ENCODE data around the gene TTPAL.

Gene TTPAL

GRCh38 chr20:44442298-44443070, 33.2 kb upstream of the TTPAL start:
- no peak for FAIRE-seq

DNA sequence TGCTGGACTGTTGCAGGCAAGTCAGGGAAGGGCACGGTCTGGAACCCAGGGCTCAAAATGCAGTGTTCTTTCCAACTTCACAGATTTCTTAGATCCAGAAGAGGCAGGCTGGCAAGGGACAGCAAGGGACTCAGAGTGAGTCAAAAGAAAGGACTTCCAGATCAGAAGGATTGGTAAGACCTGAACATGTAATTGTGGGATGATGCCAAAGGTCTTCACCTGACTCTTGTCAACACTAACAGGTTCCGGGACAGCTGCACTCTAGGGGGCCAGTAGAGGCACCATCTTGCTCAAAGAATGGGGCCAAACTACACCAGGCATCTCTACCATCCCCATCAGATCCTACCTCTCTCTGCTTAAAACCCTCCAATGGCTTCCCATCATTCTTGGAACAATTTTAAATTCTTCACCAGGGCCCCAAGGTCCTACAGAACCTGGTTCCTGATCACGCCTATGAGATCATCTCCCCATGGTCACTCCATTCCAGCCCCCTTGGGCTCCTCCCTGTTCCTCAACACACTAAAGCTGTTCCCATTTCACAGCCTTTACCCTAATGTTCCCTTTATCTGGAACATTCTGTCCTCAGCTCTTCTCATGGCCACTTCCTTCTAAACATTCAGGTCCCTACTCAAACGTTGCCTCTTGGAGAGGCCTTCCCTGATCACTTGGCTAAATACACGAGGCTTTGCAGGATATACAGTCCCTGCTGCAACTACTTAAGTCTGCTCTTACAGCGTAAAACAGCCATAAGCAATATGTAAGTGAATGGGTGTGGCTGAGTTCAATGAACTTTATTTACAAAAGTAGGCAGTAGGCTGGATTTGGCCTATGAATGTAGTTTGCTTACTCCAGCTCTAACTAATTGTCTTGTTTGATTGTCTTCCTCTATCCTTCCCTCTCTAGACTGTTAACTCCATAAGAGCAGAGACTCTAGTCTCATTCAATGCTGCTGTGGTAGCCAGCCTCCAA, 29.6 kb upstream of the TTPAL start:
- no peak for FAIRE-seq

GRCh38 chr20:44447827-44448419, 27.8 kb upstream of the TTPAL start:
- FAIRE-seq = no peak

DNA sequence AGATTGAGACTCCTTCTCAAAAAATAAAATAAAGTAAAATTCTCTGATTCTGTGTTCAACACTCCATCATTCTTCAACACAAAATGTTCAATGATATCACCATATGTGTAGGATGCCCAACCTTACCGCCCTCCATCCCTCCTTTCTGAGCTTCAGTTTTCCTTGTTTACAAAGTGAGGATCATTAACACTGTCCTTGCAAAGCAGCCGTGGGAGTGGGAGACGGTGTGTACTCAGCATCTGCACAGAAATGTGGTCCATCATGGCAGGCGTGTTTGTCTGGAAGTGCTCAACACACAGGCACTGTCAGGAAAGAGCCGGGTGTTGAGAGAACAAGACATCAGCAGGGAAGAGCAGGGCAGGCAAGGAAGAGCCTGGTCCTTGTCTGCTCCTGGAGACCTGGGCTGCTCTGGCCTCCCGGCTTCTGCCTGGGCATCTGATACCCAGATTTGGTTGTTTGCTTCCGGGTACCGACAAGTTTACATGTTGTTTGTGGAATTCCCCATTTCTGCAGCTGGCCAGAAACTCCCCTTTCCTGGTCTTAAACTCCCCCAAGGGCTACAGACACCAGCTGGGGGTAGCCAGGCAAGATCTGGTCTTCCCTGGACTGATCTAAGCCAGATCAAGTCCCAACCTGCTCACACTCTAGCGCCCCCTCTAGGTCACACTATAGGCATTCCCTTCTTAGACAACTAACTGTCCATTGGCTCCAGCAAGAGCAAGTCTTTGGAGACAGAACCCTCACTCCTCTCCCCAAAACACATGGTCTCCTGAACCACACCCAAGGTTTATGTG, 26.7 kb upstream of the TTPAL start:
- no peak for FAIRE-seq

DNA sequence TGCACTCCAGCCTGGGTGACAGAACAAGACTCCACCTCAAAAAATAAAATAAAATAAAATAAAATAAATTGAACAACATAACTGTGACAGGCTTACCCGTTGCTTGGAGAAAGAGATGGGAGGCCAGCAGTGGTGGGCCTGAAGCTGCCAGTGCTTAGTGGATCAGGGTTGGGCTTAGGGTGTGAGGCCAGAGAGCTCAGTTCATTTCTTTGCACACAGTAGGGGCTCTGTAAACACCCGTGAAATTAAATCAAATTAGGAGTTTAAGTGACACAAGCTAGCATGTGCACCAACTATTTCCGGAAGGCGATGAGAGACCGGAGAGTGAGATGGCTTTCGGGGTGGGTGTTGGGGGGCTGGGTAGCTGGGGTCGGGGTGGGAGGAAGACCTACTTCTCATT, 25.8 kb upstream of the TTPAL start:
- no peak for FAIRE-seq

DNA sequence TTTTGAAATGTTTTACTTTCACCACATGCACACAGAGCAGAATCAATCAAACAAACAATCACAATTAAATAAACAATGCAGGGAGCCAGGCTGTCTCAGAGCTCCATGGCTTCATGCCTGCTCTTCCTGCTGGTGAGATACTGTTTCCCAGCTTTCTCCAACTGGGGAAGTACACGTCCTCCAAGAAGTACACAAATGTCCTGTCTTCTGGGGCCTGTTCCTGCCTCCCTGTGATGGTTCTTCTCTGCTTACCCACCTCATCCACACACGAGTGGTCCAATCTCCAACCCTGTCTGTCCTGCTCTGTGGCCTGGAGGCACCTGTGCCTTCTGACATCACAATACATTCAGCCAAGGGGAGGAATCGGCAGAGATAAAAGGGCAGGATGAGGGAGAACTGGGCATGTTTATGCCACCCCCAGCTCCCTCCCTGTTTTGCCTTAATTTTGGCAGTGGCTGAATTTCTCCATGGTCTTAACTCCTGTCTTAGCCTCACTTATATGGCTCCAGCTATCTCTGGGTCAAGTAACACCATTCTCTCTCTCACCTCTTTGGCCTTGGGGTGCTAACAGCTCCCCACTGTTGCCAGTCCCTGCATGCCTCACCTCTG, 25.3 kb upstream of the TTPAL start:
- no peak for FAIRE-seq

- FAIRE-seq = no peak
Observed at GRCh38 chr20:44450903-44451450, 24.7 kb upstream of the TTPAL start.

GRCh38 chr20:44454306-44454963, 21.2 kb upstream of the TTPAL start:
- no peak for FAIRE-seq

- FAIRE-seq = no peak
Observed at GRCh38 chr20:44455126-44455525, 20.5 kb upstream of the TTPAL start.

GRCh38 chr20:44456611-44457010, 19.1 kb upstream of the TTPAL start:
- FAIRE-seq = no peak

GRCh38 chr20:44457016-44457415, 18.7 kb upstream of the TTPAL start:
- no peak for FAIRE-seq

DNA sequence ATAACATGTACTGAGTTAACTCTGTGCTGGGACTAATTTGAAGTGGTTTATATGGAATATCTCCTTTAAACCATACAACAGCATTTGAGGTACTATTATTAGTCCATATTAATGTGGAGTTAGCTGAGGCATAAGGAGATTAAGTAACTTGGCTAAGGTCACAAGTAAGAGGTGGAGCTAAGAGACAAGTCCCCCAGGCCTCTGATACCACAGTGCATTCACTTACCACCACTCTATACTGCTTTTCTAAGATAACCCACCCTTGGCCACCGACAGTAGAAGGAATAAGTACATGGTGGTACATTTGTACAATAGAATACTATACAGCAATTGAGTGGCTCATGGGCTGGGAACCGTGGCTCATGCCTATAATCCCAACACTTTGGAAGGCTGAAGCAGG, 16.4 kb upstream of the TTPAL start:
- no peak for FAIRE-seq

- FAIRE-seq = no peak
Observed at GRCh38 chr20:44460795-44461141, 14.9 kb upstream of the TTPAL start.

DNA sequence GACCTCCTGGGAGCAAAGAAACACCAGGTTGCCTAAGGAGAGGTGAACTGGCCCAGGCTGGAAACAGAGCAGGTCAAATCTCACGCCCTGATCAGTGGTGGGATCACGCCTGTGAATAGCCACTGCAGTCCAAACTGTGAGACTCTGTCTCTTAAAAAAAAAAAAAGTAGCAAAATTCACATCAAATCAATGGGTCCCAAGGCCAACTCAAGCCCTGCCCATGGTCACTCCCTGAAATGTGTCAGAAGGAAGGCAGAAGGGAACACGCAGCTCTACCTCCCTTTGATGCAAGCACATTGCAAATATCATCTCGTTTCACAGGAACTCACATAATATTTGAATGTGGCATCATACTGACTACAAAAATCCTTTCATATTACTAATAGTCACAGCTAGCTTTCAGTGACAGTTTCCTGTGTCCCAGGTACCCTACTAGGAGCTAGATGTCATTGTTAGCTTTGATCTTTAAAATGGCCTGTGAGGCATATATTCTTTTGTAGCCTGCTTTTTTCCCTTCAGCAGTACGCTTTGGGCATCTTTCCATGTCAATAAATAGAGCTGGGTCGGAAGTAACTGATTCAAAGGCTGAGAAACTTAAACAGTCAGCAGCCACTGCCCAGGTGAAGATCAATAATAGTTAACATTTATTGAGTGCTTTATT, 14.4 kb upstream of the TTPAL start:
- no peak for FAIRE-seq

DNA sequence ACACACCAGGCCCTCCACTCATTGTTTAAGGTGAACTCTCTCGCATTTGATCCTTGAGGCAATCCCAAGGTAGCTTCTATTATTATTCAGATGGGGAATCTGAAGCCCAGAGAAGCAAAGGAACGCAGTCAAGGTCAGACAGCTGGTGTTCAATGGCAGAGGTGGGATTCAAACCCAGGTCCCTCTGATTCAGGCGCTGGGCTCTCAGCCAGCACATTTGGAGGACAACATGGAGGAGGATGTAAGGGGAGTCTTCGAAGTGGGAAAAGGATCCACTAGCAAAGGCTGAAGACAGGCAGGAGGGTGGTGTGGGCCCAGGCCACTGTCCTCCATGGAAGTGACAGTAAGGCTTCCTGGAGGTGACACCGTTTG, 13.9 kb upstream of the TTPAL start:
- FAIRE-seq = no peak

- FAIRE-seq = no peak
Observed at GRCh38 chr20:44463466-44463865, 12.2 kb upstream of the TTPAL start.

DNA sequence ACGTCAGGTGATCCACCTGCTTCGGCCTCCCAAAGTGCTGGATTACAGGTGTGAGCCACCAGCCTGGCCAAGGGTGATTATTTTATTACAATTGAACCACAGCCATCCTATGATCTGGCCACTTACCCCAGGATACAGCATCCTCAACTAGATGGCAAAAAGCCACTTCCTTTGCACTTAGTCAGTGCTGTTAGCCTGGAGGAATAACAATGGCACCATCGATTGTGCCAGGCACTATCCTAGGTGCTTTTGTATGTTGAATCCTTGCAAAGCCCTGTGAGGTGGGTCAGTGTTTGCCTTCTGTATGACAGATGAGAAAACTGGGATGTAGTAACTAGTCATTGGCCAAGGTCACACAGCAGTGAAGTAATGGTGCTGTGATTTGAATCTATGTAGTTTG, 11.2 kb upstream of the TTPAL start:
- FAIRE-seq = no peak

DNA sequence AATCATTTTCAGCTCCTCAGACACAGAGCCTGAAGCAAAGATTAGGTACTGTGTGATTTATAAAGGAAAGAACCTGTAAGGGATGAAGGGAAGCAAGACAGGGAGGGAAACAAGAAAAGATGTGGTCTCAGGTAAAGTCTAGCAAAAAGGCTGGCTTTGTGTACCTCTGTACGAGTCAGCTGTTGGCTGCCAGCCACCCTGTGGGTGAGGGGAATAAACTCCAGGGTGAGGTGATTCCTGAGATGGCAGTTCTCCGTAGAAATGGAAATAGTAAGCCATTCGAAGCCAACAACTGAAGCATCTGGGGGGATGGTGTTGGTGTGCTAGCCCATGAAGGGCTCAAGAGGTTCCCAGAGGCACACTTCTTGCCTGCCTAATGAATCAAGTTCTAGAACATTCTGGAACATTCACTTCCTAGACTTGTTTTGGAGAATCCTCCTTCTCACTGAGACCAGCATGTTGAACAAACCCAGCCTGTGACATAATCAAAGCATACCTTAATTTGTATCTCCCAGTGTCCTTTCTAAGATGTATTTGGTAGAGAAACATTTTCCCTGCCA, 10.6 kb upstream of the TTPAL start:
- FAIRE-seq = no peak

- FAIRE-seq = no peak
Observed at GRCh38 chr20:44467289-44467883, 8.3 kb upstream of the TTPAL start.

Measured in colon (tissue), 2 donors.